ENCODE data around the gene GRIFIN. TPM values are rescaled to one million over a fixed set of nuclear protein-coding genes. Genes with fewer than 3 reads are reported as not detected.

GRIFIN gene
- total RNA-seq, 1 donor from 2014 or later = not detected

- DNase-seq (ENCODE audit: low spot score) = no peak
- Mint-ChIP-seq H3K4me3 (no peak overlapping the region), H3K4me1 (ENCODE audit: low read depth) (no peaks in the 10 kb centered on the region), H3K27ac (no peak overlapping the region), H3K27me3 (ENCODE audit: insufficient read depth) (peaks cover 9% of the 10 kb centered on the region), H3K9me3 (no peaks in the 10 kb centered on the region), H3K36me3 (ENCODE audit: low read depth) (no peaks in the 10 kb centered on the region)
- intact Hi-C loops (cut with micrococcal nuclease) = no loop called here
These were observed 14.0 kb upstream of the GRIFIN start for GRCh38 chr7:2490181-2490651.

GRCh38 chr7:2488681-2489080, 12.5 kb upstream of the GRIFIN start:
- no peaks in the 10 kb centered on the region for H3K36me3 Mint-ChIP-seq (ENCODE audit: low read depth)
- no peak overlapping the region for H3K27ac Mint-ChIP-seq
- no peaks in the 10 kb centered on the region for H3K9me3 Mint-ChIP-seq
- no peak for DNase-seq (ENCODE audit: low spot score)
- peaks cover 14% of the 10 kb centered on the region for H3K27me3 Mint-ChIP-seq (ENCODE audit: insufficient read depth)
- no peaks in the 10 kb centered on the region for H3K4me1 Mint-ChIP-seq (ENCODE audit: low read depth)
- no peak overlapping the region for H3K4me3 Mint-ChIP-seq
- intact Hi-C loops (cut with micrococcal nuclease) = no loop called here

GRCh38 chr7:2488272-2488645, 12.1 kb upstream of the GRIFIN start:
- Mint-ChIP-seq H3K27me3 (ENCODE audit: insufficient read depth) (peaks cover 14% of the 10 kb centered on the region), H3K27ac (no peak overlapping the region), H3K4me3 (no peak overlapping the region), H3K9me3 (no peaks in the 10 kb centered on the region), H3K36me3 (ENCODE audit: low read depth) (no peaks in the 10 kb centered on the region), H3K4me1 (ENCODE audit: low read depth) (no peaks in the 10 kb centered on the region)
- intact Hi-C loops (cut with micrococcal nuclease) = no loop called here
- DNase-seq (ENCODE audit: low spot score) = no peak

- no peak overlapping the region for H3K4me3 Mint-ChIP-seq
- no peaks in the 10 kb centered on the region for H3K36me3 Mint-ChIP-seq (ENCODE audit: low read depth)
- peaks cover 14% of the 10 kb centered on the region for H3K27me3 Mint-ChIP-seq (ENCODE audit: insufficient read depth)
- peaks cover 3% of the 10 kb centered on the region for H3K9me3 Mint-ChIP-seq
- no peak overlapping the region for H3K27ac Mint-ChIP-seq
- DNase-seq (ENCODE audit: low spot score) = no peak
- intact Hi-C loops (cut with micrococcal nuclease) = no loop called here
- no peaks in the 10 kb centered on the region for H3K4me1 Mint-ChIP-seq (ENCODE audit: low read depth)
These were observed 11.5 kb upstream of the GRIFIN start for GRCh38 chr7:2487586-2488271.

- Mint-ChIP-seq H3K27me3 (ENCODE audit: insufficient read depth) (peaks cover 17% of the 10 kb centered on the region), H3K4me1 (ENCODE audit: low read depth) (no peaks in the 10 kb centered on the region), H3K9me3 (peaks cover 4% of the 10 kb centered on the region), H3K27ac (no peak overlapping the region), H3K4me3 (no peak overlapping the region), H3K36me3 (ENCODE audit: low read depth) (no peaks in the 10 kb centered on the region)
- intact Hi-C loops (cut with micrococcal nuclease) = no loop called here
- DNase-seq (ENCODE audit: low spot score) = no peak
These were observed 8.7 kb upstream of the GRIFIN start for GRCh38 chr7:2484868-2485267.

- Mint-ChIP-seq H3K27ac (no peak overlapping the region), H3K27me3 (ENCODE audit: insufficient read depth) (peaks cover 10% of the 10 kb centered on the region), H3K4me3 (no peak overlapping the region), H3K4me1 (ENCODE audit: low read depth) (no peaks in the 10 kb centered on the region), H3K9me3 (peaks cover 4% of the 10 kb centered on the region), H3K36me3 (ENCODE audit: low read depth) (no peaks in the 10 kb centered on the region)
- intact Hi-C loops (cut with micrococcal nuclease) = no loop called here
- no peak for DNase-seq (ENCODE audit: low spot score)
These were observed 7.3 kb upstream of the GRIFIN start for GRCh38 chr7:2483494-2483893.

GRCh38 chr7:2482725-2483451, 6.7 kb upstream of the GRIFIN start:
- Mint-ChIP-seq H3K36me3 (ENCODE audit: low read depth) (no peaks in the 10 kb centered on the region), H3K4me1 (ENCODE audit: low read depth) (no peaks in the 10 kb centered on the region), H3K4me3 (no peak overlapping the region), H3K9me3 (peaks cover 4% of the 10 kb centered on the region), H3K27ac (no peak overlapping the region), H3K27me3 (ENCODE audit: insufficient read depth) (peaks cover 10% of the 10 kb centered on the region)
- DNase-seq (ENCODE audit: low spot score) = no peak
- intact Hi-C loops (cut with micrococcal nuclease) = no loop called here

GRCh38 chr7:2481195-2481594, 5.0 kb upstream of the GRIFIN start:
- no peaks in the 10 kb centered on the region for H3K36me3 Mint-ChIP-seq (ENCODE audit: low read depth)
- H3K4me3 Mint-ChIP-seq = no peak overlapping the region
- intact Hi-C loops (cut with micrococcal nuclease) = no loop called here
- no peaks in the 10 kb centered on the region for H3K4me1 Mint-ChIP-seq (ENCODE audit: low read depth)
- peaks cover 4% of the 10 kb centered on the region for H3K9me3 Mint-ChIP-seq
- H3K27ac Mint-ChIP-seq = no peak overlapping the region
- peaks cover 10% of the 10 kb centered on the region for H3K27me3 Mint-ChIP-seq (ENCODE audit: insufficient read depth)
- no peak for DNase-seq (ENCODE audit: low spot score)

GRCh38 chr7:2480070-2480408, 3.8 kb upstream of the GRIFIN start:
- no peak overlapping the region for H3K4me3 Mint-ChIP-seq
- no peaks in the 10 kb centered on the region for H3K36me3 Mint-ChIP-seq (ENCODE audit: low read depth)
- H3K9me3 Mint-ChIP-seq = peaks cover 4% of the 10 kb centered on the region
- H3K27me3 Mint-ChIP-seq (ENCODE audit: insufficient read depth) = peaks cover 9% of the 10 kb centered on the region
- H3K4me1 Mint-ChIP-seq (ENCODE audit: low read depth) = no peaks in the 10 kb centered on the region
- no peak for DNase-seq (ENCODE audit: low spot score)
- intact Hi-C loops (cut with micrococcal nuclease) = no loop called here
- no peak overlapping the region for H3K27ac Mint-ChIP-seq

GRCh38 chr7:2479276-2480069, 3.3 kb upstream of the GRIFIN start:
- intact Hi-C loops (cut with micrococcal nuclease) = no loop called here

GRCh38 chr7:2478800-2479199, 2.6 kb upstream of the GRIFIN start:
- Mint-ChIP-seq H3K36me3 (ENCODE audit: low read depth) (no peaks in the 10 kb centered on the region), H3K9me3 (peaks cover 4% of the 10 kb centered on the region)
- intact Hi-C loops (cut with micrococcal nuclease) = no loop called here

More at GRCh38 chr7:2479276-2480069, 3.3 kb upstream of the GRIFIN start:
- H3K4me3 Mint-ChIP-seq = no peak overlapping the region
- no peaks in the 10 kb centered on the region for H3K36me3 Mint-ChIP-seq (ENCODE audit: low read depth)
- no peaks in the 10 kb centered on the region for H3K4me1 Mint-ChIP-seq (ENCODE audit: low read depth)
- no peak for DNase-seq (ENCODE audit: low spot score)
- peaks cover 4% of the 10 kb centered on the region for H3K9me3 Mint-ChIP-seq
- peaks cover 7% of the 10 kb centered on the region for H3K27me3 Mint-ChIP-seq (ENCODE audit: insufficient read depth)
- no peak overlapping the region for H3K27ac Mint-ChIP-seq

GRCh38 chr7:2478399-2478785, 2.2 kb upstream of the GRIFIN start:
- Mint-ChIP-seq H3K9me3 (peaks cover 4% of the 10 kb centered on the region), H3K36me3 (ENCODE audit: low read depth) (no peaks in the 10 kb centered on the region), H3K27ac (no peak overlapping the region), H3K4me1 (ENCODE audit: low read depth) (no peaks in the 10 kb centered on the region), H3K4me3 (no peak overlapping the region), H3K27me3 (ENCODE audit: insufficient read depth) (peaks cover 5% of the 10 kb centered on the region)
- no peak for DNase-seq (ENCODE audit: low spot score)
- intact Hi-C loops (cut with micrococcal nuclease) = no loop called here

More at GRCh38 chr7:2478800-2479199, 2.6 kb upstream of the GRIFIN start:
- Mint-ChIP-seq H3K27me3 (ENCODE audit: insufficient read depth) (peaks cover 5% of the 10 kb centered on the region), H3K4me3 (no peak overlapping the region), H3K27ac (no peak overlapping the region), H3K4me1 (ENCODE audit: low read depth) (no peaks in the 10 kb centered on the region)
- no peak for DNase-seq (ENCODE audit: low spot score)
